ENCODE measurements around the gene CDK5. TPM values are rescaled to one million over a fixed set of nuclear protein-coding genes. Genes with fewer than 3 reads are reported as not detected.

Gene CDK5
- total and polyA plus RNA-seq, 9 of the 15 experiments (the other 6 are each of a cell fraction or from before 2014, with no cell fraction given): 3.2 to 38.0 (median 27.5) TPM

- TF ChIP-seq GTF3C2 (IDR thresholded peaks at IDR 0.05; ENCODE audit: borderline replicate concordance, extremely low read depth, insufficient read length) (no peak), TEAD4 (IDR thresholded peaks at IDR 0.05; ENCODE audit: low read length) (no peak; the same call in 1 of the 2 replicates), TEAD4 (CRISPR knock-in tag; IDR thresholded peaks at IDR 0.05; ENCODE audit: borderline replicate concordance) (no peak), MYBL2 (IDR thresholded peaks at IDR 0.05; ENCODE audit: low read depth) (no peak), MYBL2 (CRISPR knock-in tag; IDR thresholded peaks at IDR 0.05; ENCODE audit: borderline replicate concordance) (no peak), ZNF707 (CRISPR knock-in tag; conservative IDR thresholded peaks at IDR 0.05) (no peak), ELK3 (CRISPR knock-in tag; IDR thresholded peaks at IDR 0.05) (no peak), KLF6 (CRISPR knock-in tag; IDR thresholded peaks at IDR 0.05; ENCODE audit: borderline replicate concordance) (no peak), CBX5 (IDR thresholded peaks at IDR 0.05; ENCODE audit: borderline replicate concordance, low read depth) (no peak), NR2C1 (IDR thresholded peaks at IDR 0.05) (no peak), NR2C1 (tag; IDR thresholded peaks at IDR 0.05) (no peak), SIN3B (IDR thresholded peaks at IDR 0.05; ENCODE audit: low read depth) (no peak), SREBF1 (IDR thresholded peaks at IDR 0.05; ENCODE audit: borderline replicate concordance, low read depth, low read length) (no peak), PML (IDR thresholded peaks at IDR 0.05; ENCODE audit: low read length) (no peak), TAF9B (IDR thresholded peaks at IDR 0.05; ENCODE audit: partially characterized antibody) (no peak), ZNF354B (CRISPR knock-in tag; IDR thresholded peaks at IDR 0.05) (no peak), BACH1 (tag; IDR thresholded peaks at IDR 0.05) (no peak), CBFB (CRISPR knock-in tag; IDR thresholded peaks at IDR 0.05) (peak; percentile 74; the same call in 1 of the 2 replicates), ZNF263 (CRISPR knock-in tag; IDR thresholded peaks at IDR 0.05; ENCODE audit: borderline replicate concordance) (peak; percentile 75; the same call in 1 of the 2 replicates), SNIP1 (IDR thresholded peaks at IDR 0.05; ENCODE audit: low read depth) (no peak), PTRF (tag; IDR thresholded peaks at IDR 0.05) (no peak), RAD51 (IDR thresholded peaks at IDR 0.05; ENCODE audit: borderline replicate concordance, low read depth) (no peak), FOXP4 (CRISPR knock-in tag; IDR thresholded peaks at IDR 0.05; ENCODE audit: borderline replicate concordance) (no peak), ZFPM2 (CRISPR knock-in tag; IDR thresholded peaks at IDR 0.05) (no peak), ZFP1 (CRISPR knock-in tag; IDR thresholded peaks at IDR 0.05) (no peak), JUNB (CRISPR knock-in tag; conservative IDR thresholded peaks at IDR 0.05) (no peak)
Observed at GRCh38 chr7:151017953-151018420, 39.7 kb downstream of the CDK5 start (continued).

All from K562 (cell line).